Measurements from ENCODE around the gene TBC1D2. TPM values are rescaled to one million over a fixed set of nuclear protein-coding genes. Genes with fewer than 3 reads are reported as not detected.
"Not testable (repeated sequence)": the region's sequence is repeated elsewhere in the genome, so short reads cannot be mapped to it uniquely, and the experiment has no call there.

Gene TBC1D2
- total and polyA plus RNA-seq, 2 donors: 2.5 to 21.2 TPM

- no peak for DNase-seq (ENCODE audit: low read depth in 6 of 9, low spot score in 9 of 9)
- no peaks in the 10 kb centered on the region for H3K36me3 ChIP-seq (ENCODE audit: control insufficient read depth in 2 of 2, insufficient read depth in 2 of 2, low read length in 1 of 2)
- H3K27ac ChIP-seq (ENCODE audit: low read depth in 1 of 2, low read length in 1 of 2): no peak overlapping the region
- H3K4me1 ChIP-seq (ENCODE audit: control insufficient read depth in 2 of 2, insufficient read depth in 2 of 2, low read length in 2 of 2): peaks cover 17 to 49% of the 10 kb centered on the region in 2 donors
- H3K4me3 ChIP-seq (ENCODE audit: low read length in 2 of 2): no peak overlapping the region
- H3K27me3 ChIP-seq (ENCODE audit: control insufficient read depth in 2 of 2, insufficient read depth in 1 of 2, low read length in 1 of 2): no peaks in the 10 kb centered on the region
- WGBS: 82% methylated on average over 16 of the region's 16 CpGs
- no peaks in the 10 kb centered on the region for H3K9me3 ChIP-seq (ENCODE audit: control insufficient read depth in 2 of 2, insufficient read depth in 1 of 2, low read length in 1 of 2)
Observed at GRCh38 chr9:98178874-98179850, 76.3 kb downstream of the TBC1D2 start.

GRCh38 chr9:98176391-98177259 lies 78.8 kb downstream of the TBC1D2 start:
- peaks cover 17 to 53% of the 10 kb centered on the region in 2 donors for H3K4me1 ChIP-seq (ENCODE audit: control insufficient read depth in 2 of 2, insufficient read depth in 2 of 2, low read length in 2 of 2)
- H3K36me3 ChIP-seq (ENCODE audit: control insufficient read depth in 2 of 2, insufficient read depth in 2 of 2, low read length in 1 of 2): no peaks in the 10 kb centered on the region
- WGBS: 90% methylated on average over 9 of the region's 9 CpGs
- H3K9me3 ChIP-seq (ENCODE audit: control insufficient read depth in 2 of 2, insufficient read depth in 1 of 2, low read length in 1 of 2): no peaks in the 10 kb centered on the region
- H3K4me3 ChIP-seq (ENCODE audit: low read length in 2 of 2): no peak overlapping the region
- no peak overlapping the region for H3K27ac ChIP-seq (ENCODE audit: low read depth in 1 of 2, low read length in 1 of 2)
- no peaks in the 10 kb centered on the region for H3K27me3 ChIP-seq (ENCODE audit: control insufficient read depth in 2 of 2, insufficient read depth in 1 of 2, low read length in 1 of 2)
- DNase-seq (ENCODE audit: low read depth in 6 of 9, low spot score in 9 of 9): no peak

- H3K4me3 ChIP-seq (ENCODE audit: low read length in 2 of 2): no peak overlapping the region
- DNase-seq (ENCODE audit: low read depth in 6 of 9, low spot score in 9 of 9): peak in 5 of 9 donors; percentile 28 to 62 (median 37)
- no peaks in the 10 kb centered on the region for H3K36me3 ChIP-seq (ENCODE audit: control insufficient read depth in 2 of 2, insufficient read depth in 2 of 2, low read length in 1 of 2)
- H3K9me3 ChIP-seq (ENCODE audit: control insufficient read depth in 2 of 2, insufficient read depth in 1 of 2, low read length in 1 of 2): no peaks in the 10 kb centered on the region
- no peak overlapping the region for H3K27ac ChIP-seq (ENCODE audit: low read depth in 1 of 2, low read length in 1 of 2)
- H3K27me3 ChIP-seq (ENCODE audit: control insufficient read depth in 2 of 2, insufficient read depth in 1 of 2, low read length in 1 of 2): no peaks in the 10 kb centered on the region
- whole genome bisulfite sequencing: 41% methylated on average over 3 of the region's 3 CpGs
- H3K4me1 ChIP-seq (ENCODE audit: control insufficient read depth in 2 of 2, insufficient read depth in 2 of 2, low read length in 2 of 2): peaks cover 17 to 57% of the 10 kb centered on the region in 2 donors
Observed at GRCh38 chr9:98175762-98176161, 79.7 kb downstream of the TBC1D2 start.

GRCh38 chr9:98175028-98175569 lies 80.3 kb downstream of the TBC1D2 start:
- 91% methylated on average over 6 of the region's 6 CpGs for WGBS
- no peak for DNase-seq (ENCODE audit: low read depth in 6 of 9, low spot score in 9 of 9)
- no peaks in the 10 kb centered on the region for H3K27me3 ChIP-seq (ENCODE audit: control insufficient read depth in 2 of 2, insufficient read depth in 1 of 2, low read length in 1 of 2)
- no peaks in the 10 kb centered on the region for H3K36me3 ChIP-seq (ENCODE audit: control insufficient read depth in 2 of 2, insufficient read depth in 2 of 2, low read length in 1 of 2)
- H3K9me3 ChIP-seq (ENCODE audit: control insufficient read depth in 2 of 2, insufficient read depth in 1 of 2, low read length in 1 of 2): no peaks in the 10 kb centered on the region
- H3K4me3 ChIP-seq (ENCODE audit: low read length in 2 of 2): no peak overlapping the region
- peak overlapping the region in 1 of 2 donors; percentile 20 for H3K27ac ChIP-seq (ENCODE audit: low read depth in 1 of 2, low read length in 1 of 2)
- H3K4me1 ChIP-seq (ENCODE audit: control insufficient read depth in 2 of 2, insufficient read depth in 2 of 2, low read length in 2 of 2): peaks cover 17 to 55% of the 10 kb centered on the region in 2 donors

- H3K27ac ChIP-seq (ENCODE audit: low read depth in 1 of 2, low read length in 1 of 2): not testable (repeated sequence)
Observed at GRCh38 chr9:98174502-98174918, 80.9 kb downstream of the TBC1D2 start.

GRCh38 chr9:98173181-98173580 lies 82.3 kb downstream of the TBC1D2 start:
- no peaks in the 10 kb centered on the region for H3K36me3 ChIP-seq (ENCODE audit: control insufficient read depth in 2 of 2, insufficient read depth in 2 of 2, low read length in 1 of 2)
- H3K27me3 ChIP-seq (ENCODE audit: control insufficient read depth in 2 of 2, insufficient read depth in 1 of 2, low read length in 1 of 2): no peaks in the 10 kb centered on the region
- H3K4me3 ChIP-seq (ENCODE audit: low read length in 2 of 2): no peak overlapping the region
- H3K4me1 ChIP-seq (ENCODE audit: control insufficient read depth in 2 of 2, insufficient read depth in 2 of 2, low read length in 2 of 2): peaks cover 17 to 50% of the 10 kb centered on the region in 2 donors
- WGBS: 98% methylated on average over 16 of the region's 16 CpGs
- H3K27ac ChIP-seq (ENCODE audit: low read depth in 1 of 2, low read length in 1 of 2): no peak overlapping the region
- DNase-seq (ENCODE audit: low read depth in 6 of 9, low spot score in 9 of 9): no peak
- H3K9me3 ChIP-seq (ENCODE audit: control insufficient read depth in 2 of 2, insufficient read depth in 1 of 2, low read length in 1 of 2): no peaks in the 10 kb centered on the region

More at GRCh38 chr9:98174502-98174918, 80.9 kb downstream of the TBC1D2 start:
- not testable (repeated sequence) for H3K4me3 ChIP-seq (ENCODE audit: low read length in 2 of 2); H3K9me3 ChIP-seq (ENCODE audit: control insufficient read depth in 2 of 2, insufficient read depth in 1 of 2, low read length in 1 of 2); DNase-seq (ENCODE audit: low read depth in 6 of 9, low spot score in 9 of 9); H3K36me3 ChIP-seq (ENCODE audit: control insufficient read depth in 2 of 2, insufficient read depth in 2 of 2, low read length in 1 of 2); H3K27me3 ChIP-seq (ENCODE audit: control insufficient read depth in 2 of 2, insufficient read depth in 1 of 2, low read length in 1 of 2)
- 86% methylated on average over 5 of the region's 5 CpGs for WGBS
- H3K4me1 ChIP-seq (ENCODE audit: control insufficient read depth in 2 of 2, insufficient read depth in 2 of 2, low read length in 2 of 2): peaks cover 17 to 52% of the 10 kb centered on the region in 2 donors

- H3K4me3 ChIP-seq (ENCODE audit: low read length in 2 of 2): no peak overlapping the region
- no peaks in the 10 kb centered on the region for H3K27me3 ChIP-seq (ENCODE audit: control insufficient read depth in 2 of 2, insufficient read depth in 1 of 2, low read length in 1 of 2)
- H3K27ac ChIP-seq (ENCODE audit: low read depth in 1 of 2, low read length in 1 of 2): no peak overlapping the region
- no peak for DNase-seq (ENCODE audit: low read depth in 6 of 9, low spot score in 9 of 9)
- 97% methylated on average over 3 of the region's 3 CpGs for WGBS
- peaks cover 17 to 50% of the 10 kb centered on the region in 2 donors for H3K4me1 ChIP-seq (ENCODE audit: control insufficient read depth in 2 of 2, insufficient read depth in 2 of 2, low read length in 2 of 2)
- no peaks in the 10 kb centered on the region for H3K9me3 ChIP-seq (ENCODE audit: control insufficient read depth in 2 of 2, insufficient read depth in 1 of 2, low read length in 1 of 2)
- no peaks in the 10 kb centered on the region for H3K36me3 ChIP-seq (ENCODE audit: control insufficient read depth in 2 of 2, insufficient read depth in 2 of 2, low read length in 1 of 2)
Observed at GRCh38 chr9:98172604-98173003, 82.8 kb downstream of the TBC1D2 start.

GRCh38 chr9:98171176-98171925 lies 84.1 kb downstream of the TBC1D2 start:
- H3K27ac ChIP-seq (ENCODE audit: low read depth in 1 of 2, low read length in 1 of 2): no peak overlapping the region
- 93% methylated on average over 16 of the region's 16 CpGs for WGBS
- H3K4me3 ChIP-seq (ENCODE audit: low read length in 2 of 2): no peak overlapping the region
- no peak for DNase-seq (ENCODE audit: low read depth in 6 of 9, low spot score in 9 of 9)
- no peaks in the 10 kb centered on the region for H3K27me3 ChIP-seq (ENCODE audit: control insufficient read depth in 2 of 2, insufficient read depth in 1 of 2, low read length in 1 of 2)
- H3K4me1 ChIP-seq (ENCODE audit: control insufficient read depth in 2 of 2, insufficient read depth in 2 of 2, low read length in 2 of 2): peaks cover 11 to 39% of the 10 kb centered on the region in 2 donors
- no peaks in the 10 kb centered on the region for H3K9me3 ChIP-seq (ENCODE audit: control insufficient read depth in 2 of 2, insufficient read depth in 1 of 2, low read length in 1 of 2)
- H3K36me3 ChIP-seq (ENCODE audit: control insufficient read depth in 2 of 2, insufficient read depth in 2 of 2, low read length in 1 of 2): no peaks in the 10 kb centered on the region
